ENCODE measurements around the gene ZNF319.

DNA sequence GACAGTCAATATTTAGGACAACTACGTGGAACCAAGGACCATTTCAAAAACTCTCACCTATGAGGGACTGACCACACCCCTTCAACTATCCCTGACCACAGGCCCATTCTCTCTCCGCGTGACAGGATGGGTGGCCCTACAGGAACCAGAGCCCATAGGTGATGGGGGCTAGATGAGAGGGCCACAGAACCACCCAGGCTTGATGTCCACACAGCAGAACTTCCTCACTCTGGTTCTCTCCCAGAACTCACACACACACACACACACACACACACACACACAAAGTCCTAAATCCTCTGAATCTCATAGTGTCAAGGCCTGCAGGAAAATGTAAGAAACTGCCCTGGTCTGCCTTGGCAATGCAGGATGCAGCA is 1.5 kb downstream of the ZNF319 start:
- TF ChIP-seq CTCF (IDR thresholded peaks at IDR 0.05) (no peak), POLR2A (IDR thresholded peaks at IDR 0.05) (no peak), EP300 (IDR thresholded peaks at IDR 0.05) (no peak), POLR2AphosphoS5 (IDR thresholded peaks at IDR 0.05) (no peak)

Data from stomach (tissue), 4 donors.